Measurements from ENCODE around the gene RNPEP. TPM values are rescaled to one million over a fixed set of nuclear protein-coding genes. Genes with fewer than 3 reads are reported as not detected.

RNPEP gene
- total and polyA plus RNA-seq, 2 of the 8 experiments (the other 6 are each of a cell fraction or from before 2014, with no cell fraction given) = 34.1 to 51.1 TPM

- ChIA-PET POLR2A (ENCODE audit: partially characterized antibody) (interaction anchor here (1.5 kb wide), 1 partner anchor 11 kb away, joined by 7 read pairs; no protein-coding TSS in a partner anchor), CTCF (ENCODE audit: partially characterized antibody) (interaction anchor here (0.7 to 6.6 kb wide), 10 partner anchors 9 to 147 kb away, joined by 3 to 52 read pairs (median 4); no protein-coding TSS in a partner anchor)
- Histone ChIP-seq H3K9ac (replicated peaks in 1 of 4; ENCODE audit: extremely low read depth in 1 of 4, low read depth in 3 of 4, low read length in 3 of 4) (no peak overlapping the region), H3K18ac (ENCODE audit: extremely low read depth, low read length) (no peak overlapping the region), H3K27ac (ENCODE audit: low read depth, low read length) (no peak overlapping the region), H3K4me2 (ENCODE audit: insufficient read depth in 1 of 2, low read depth in 2 of 2, low read length in 2 of 2) (no peak overlapping the region), H3K9me3 (ENCODE audit: insufficient read depth in 2 of 2, low read depth in 1 of 2, low read length in 1 of 2) (no peaks in the 10 kb centered on the region), H3K23ac (ENCODE audit: insufficient read length) (no peak overlapping the region), H3K14ac (ENCODE audit: insufficient read length) (no peak overlapping the region), H4K5ac (ENCODE audit: insufficient read length, low read depth, low read length) (no peak overlapping the region), H3K79me2 (ENCODE audit: control insufficient read depth in 1 of 2, insufficient read depth in 2 of 2, low read length in 2 of 2) (peaks cover 3 to 24% of the 10 kb centered on the region in 2 experiments; a peak in 3 of 4 replicates), H4K8ac (ENCODE audit: extremely low read depth, insufficient read depth, low read length) (no peak overlapping the region; the same call in 1 of the 2 replicates), H4K91ac (replicated peaks; ENCODE audit: insufficient read length, low read length) (no peak overlapping the region), H3K79me1 (ENCODE audit: low read depth, low read length) (peaks cover 2% of the 10 kb centered on the region; the same call in 1 of the 2 replicates), H2BK15ac (ENCODE audit: low read length) (no peak overlapping the region), H4K20me1 (replicated peaks in 1 of 2; ENCODE audit: control insufficient read depth in 1 of 2, insufficient read depth in 2 of 2, low read length in 2 of 2) (no peaks in the 10 kb centered on the region), H3K4ac (replicated peaks; ENCODE audit: insufficient read length, low read depth, low read length) (no peak overlapping the region), H2AK5ac (ENCODE audit: low read depth, low read length) (no peak overlapping the region), H2BK120ac (replicated peaks; ENCODE audit: low read depth, low read length) (no peak overlapping the region), H2AFZ (ENCODE audit: low read length) (no peak overlapping the region), H2BK12ac (ENCODE audit: low read depth, low read length) (no peak overlapping the region), H3K23me2 (ENCODE audit: low read depth, low read length) (no peaks in the 10 kb centered on the region), H3K27me3 (replicated peaks in 1 of 4; ENCODE audit: control insufficient read depth in 3 of 4, extremely low read depth in 1 of 4, insufficient read depth in 3 of 4, low read length in 3 of 4) (no peaks in the 10 kb centered on the region), H3K4me1 (replicated peaks in 1 of 4; ENCODE audit: control insufficient read depth in 3 of 4, insufficient read depth in 4 of 4, low read length in 3 of 4) (no peaks in the 10 kb centered on the region), H2BK20ac (ENCODE audit: low read length) (no peak overlapping the region), H3K56ac (replicated peaks; ENCODE audit: insufficient read length, low read depth, low read length) (no peak overlapping the region), H3K36me3 (ENCODE audit: control insufficient read depth in 2 of 4, insufficient read depth in 4 of 4, low read length in 3 of 4) (peaks cover 15 to 34% (median 28%) of the 10 kb centered on the region in 4 experiments), H3K4me3 (ENCODE audit: extremely low read depth in 1 of 4, insufficient read depth in 2 of 4, low read depth in 3 of 4, low read length in 4 of 4) (no peak overlapping the region), H2BK5ac (ENCODE audit: low read depth, low read length) (no peak overlapping the region)
- FAIRE-seq = no peak
- WGBS, 2 experiments (ENCODE audit: extremely low coverage in 1 of 2, insufficient coverage in 1 of 2, insufficient read length in 1 of 2, insufficient replicate concordance in 2 of 2, low coverage in 1 of 2, low lambda C conversion rate in 2 of 2, missing lambda C conversion rate in 1 of 2) = 95% methylated on average over 10 of the region's 10 CpGs; no CpG with 5 or more reads in 1 of the 2 experiments
- no peak for DNase-seq (ENCODE audit: low read depth in 1 of 2, low spot score in 2 of 2)
- TF ChIP-seq CHD2 (IDR thresholded peaks at IDR 0.05; ENCODE audit: low read length) = no peak
Measured at GRCh38 chr1:201989354-201990128, 7.1 kb downstream of the RNPEP start.
